Measurements from ENCODE around the gene RFESD.
A peak's percentile ranks its signal among the peaks of the same experiment; 100 is the strongest.

RFESD gene

DNA sequence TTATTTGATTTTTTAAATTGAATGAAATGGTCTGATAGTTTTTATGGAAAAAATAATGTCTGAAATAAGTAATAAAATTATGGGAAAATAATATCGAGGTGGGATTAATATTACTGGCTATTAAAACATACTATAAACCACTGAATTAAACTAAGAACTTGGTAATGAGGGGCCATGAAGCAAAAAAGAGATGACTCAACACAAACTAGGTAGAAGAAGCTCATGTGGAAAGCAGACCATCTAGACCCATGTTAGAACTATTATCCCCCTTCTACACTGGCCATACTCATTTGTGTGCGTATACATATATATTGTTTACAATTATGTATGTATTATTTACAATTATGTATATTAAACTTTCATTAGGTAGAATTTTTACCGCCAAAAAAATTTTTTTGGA, 35.2 kb upstream of the RFESD start:
- no peak overlapping the region for H3K4me3 ChIP-seq (replicated peaks; ENCODE audit: low read depth, low read length)
- TF ChIP-seq, protein P1, sequence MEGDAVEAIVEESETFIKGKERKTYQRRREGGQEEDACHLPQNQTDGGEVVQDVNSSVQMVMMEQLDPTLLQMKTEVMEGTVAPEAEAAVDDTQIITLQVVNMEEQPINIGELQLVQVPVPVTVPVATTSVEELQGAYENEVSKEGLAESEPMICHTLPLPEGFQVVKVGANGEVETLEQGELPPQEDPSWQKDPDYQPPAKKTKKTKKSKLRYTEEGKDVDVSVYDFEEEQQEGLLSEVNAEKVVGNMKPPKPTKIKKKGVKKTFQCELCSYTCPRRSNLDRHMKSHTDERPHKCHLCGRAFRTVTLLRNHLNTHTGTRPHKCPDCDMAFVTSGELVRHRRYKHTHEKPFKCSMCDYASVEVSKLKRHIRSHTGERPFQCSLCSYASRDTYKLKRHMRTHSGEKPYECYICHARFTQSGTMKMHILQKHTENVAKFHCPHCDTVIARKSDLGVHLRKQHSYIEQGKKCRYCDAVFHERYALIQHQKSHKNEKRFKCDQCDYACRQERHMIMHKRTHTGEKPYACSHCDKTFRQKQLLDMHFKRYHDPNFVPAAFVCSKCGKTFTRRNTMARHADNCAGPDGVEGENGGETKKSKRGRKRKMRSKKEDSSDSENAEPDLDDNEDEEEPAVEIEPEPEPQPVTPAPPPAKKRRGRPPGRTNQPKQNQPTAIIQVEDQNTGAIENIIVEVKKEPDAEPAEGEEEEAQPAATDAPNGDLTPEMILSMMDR (IDR thresholded peaks at IDR 0.05; ENCODE audit: low read length, missing control alignments): no peak
- no peak for DNase-seq (ENCODE audit: low read depth)

DNA sequence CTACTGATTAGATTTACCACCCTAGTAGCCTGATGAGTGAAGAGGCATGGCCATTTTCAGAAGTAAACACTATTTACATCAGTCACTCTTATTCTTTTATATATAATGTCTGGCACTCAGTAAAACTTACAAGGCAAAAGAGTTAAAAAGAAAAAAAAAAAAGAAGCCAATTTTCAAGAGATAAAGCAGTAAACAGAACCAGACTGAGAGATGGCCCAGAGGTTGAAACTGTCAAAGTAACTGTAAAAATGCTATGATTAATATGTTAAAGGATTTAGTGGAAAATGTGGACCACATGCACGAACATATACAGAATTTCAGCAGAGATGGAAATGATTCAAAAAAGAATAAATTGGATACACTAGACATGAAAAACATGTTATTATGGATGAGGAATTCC, 33.1 kb upstream of the RFESD start:
- TF ChIP-seq, protein P1 (IDR thresholded peaks at IDR 0.05; ENCODE audit: low read length, missing control alignments): no peak
- DNase-seq (ENCODE audit: low read depth): no peak
- no peak overlapping the region for H3K4me3 ChIP-seq (replicated peaks; ENCODE audit: low read depth, low read length)

DNA sequence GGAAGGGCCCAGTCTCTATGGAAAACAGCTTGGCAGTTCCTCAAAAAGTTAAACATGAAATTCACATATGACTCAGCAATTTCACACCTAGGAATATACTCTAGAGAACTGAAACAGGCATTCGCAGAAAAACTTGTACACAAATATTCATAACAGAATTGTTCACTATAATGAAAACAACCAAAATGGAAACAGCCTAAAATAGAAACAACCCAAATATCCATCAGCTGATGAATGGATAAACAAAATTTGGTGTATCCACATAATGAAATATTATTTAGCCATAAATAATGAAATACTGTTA, 31.5 kb upstream of the RFESD start:
- TF ChIP-seq, protein P1 (IDR thresholded peaks at IDR 0.05; ENCODE audit: low read length, missing control alignments): no peak
- no peak overlapping the region for H3K4me3 ChIP-seq (replicated peaks; ENCODE audit: low read depth, low read length)
- peak; percentile 36 for DNase-seq (ENCODE audit: low read depth)

DNA sequence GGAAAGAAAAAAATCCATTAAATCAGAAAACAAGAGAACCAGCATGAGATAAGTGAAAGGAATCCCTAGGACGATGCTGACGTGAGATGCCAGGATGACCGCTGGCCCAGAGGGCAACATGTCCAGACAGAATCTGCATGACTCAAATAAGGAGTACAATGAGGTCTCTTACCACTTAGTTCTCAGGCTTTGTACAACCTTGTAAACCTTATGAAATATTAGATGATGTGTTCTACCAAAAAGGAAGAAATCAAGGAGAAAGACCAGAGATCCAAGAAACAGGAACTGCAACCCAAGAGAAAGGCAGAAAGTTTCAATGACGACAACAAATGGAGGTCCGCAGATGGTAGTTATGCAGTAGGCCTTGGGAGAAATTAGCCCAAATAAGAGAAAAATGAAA, 29.5 kb upstream of the RFESD start:
- TF ChIP-seq, protein P1 (IDR thresholded peaks at IDR 0.05; ENCODE audit: low read length, missing control alignments): no peak
- DNase-seq (ENCODE audit: low read depth): peak; percentile 87

DNA sequence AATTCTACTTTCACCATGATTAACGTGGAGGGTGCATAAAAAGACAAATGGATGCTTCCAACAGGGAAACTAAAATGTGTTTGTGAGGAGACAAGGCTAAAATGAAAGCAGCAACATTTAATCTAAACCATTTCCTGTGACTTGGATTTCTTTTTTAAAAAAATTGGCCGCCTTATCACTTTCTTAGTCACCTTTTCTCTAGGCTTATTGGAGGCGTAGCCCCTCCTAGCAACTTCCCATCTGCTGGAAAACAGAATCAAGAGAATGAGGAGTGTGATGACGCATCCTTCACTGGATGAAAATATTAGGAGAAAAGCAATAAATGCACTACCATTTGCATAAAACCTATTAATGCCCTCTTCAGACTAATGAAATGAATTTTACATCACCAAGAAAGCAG, 27.5 kb upstream of the RFESD start:
- TF ChIP-seq, protein P1 (IDR thresholded peaks at IDR 0.05; ENCODE audit: low read length, missing control alignments): no peak
- DNase-seq (ENCODE audit: low read depth): peak; percentile 86
- H3K4me3 ChIP-seq (replicated peaks; ENCODE audit: low read depth, low read length): peak overlapping the region; percentile 54

More for the DNA sequence above, 29.5 kb upstream of the RFESD start:
- no peak overlapping the region for H3K4me3 ChIP-seq (replicated peaks; ENCODE audit: low read depth, low read length)

DNA sequence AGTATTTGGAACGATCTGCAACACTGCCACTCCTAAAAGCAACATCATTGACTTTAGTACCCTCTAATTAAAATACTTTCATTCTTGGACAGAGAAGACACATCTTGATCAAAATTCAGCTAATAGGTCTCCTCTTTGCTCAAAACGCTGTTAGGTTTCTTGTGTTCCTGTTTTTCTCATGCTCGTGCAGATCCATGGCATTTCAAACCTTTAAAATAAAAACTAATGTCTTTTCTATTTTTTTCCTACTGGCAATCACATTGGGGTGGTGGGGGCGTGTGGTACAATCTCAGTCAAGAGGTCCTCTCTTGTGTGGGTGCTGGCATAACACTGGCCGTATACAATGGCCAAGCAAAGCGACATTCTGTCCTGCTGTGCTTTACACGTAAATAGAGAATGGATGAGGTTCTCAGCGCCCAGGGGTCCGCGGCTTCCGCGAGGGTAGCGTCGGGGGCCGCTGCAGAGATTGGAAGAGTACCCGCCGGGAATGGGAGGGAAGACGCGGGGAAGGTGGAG, 27.0 kb upstream of the RFESD start:
- TF ChIP-seq, protein P1 (IDR thresholded peaks at IDR 0.05; ENCODE audit: low read length, missing control alignments): no peak
- H3K4me3 ChIP-seq (replicated peaks; ENCODE audit: low read depth, low read length): peak overlapping the region; percentile 54
- no peak for DNase-seq (ENCODE audit: low read depth)

DNA sequence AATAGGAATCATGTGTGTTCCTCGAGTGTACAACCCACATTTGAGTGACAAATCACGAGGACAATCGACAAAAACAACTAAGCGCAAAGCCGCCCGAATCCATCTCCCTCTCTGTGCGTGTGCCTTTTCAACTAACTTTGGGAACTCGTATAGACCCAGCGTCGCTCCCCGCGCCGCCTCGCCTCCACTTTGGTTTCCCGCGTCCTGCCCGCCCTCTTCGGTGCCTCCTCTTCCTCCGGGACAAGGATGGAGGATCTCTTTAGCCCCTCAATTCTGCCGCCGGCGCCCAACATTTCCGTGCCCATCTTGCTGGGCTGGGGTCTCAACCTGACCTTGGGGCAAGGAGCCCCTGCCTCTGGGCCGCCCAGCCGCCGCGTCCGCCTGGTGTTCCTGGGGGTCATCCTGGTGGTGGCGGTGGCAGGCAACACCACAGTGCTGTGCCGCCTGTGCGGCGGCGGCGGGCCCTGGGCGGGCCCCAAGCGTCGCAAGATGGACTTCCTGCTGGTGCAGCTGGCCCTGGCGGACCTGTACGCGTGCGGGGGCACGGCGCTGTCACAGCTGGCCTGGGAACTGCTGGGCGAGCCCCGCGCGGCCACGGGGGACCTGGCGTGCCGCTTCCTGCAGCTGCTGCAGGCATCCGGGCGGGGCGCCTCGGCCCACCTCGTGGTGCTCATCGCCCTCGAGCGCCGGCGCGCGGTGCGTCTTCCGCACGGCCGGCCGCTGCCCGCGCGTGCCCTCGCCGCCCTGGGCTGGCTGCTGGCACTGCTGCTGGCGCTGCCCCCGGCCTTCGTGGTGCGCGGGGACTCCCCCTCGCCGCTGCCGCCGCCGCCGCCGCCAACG, 26.3 kb upstream of the RFESD start, which contains the start of gene GPR150:
GPR150 (plus strand) TSS at position 58 of the 840 bp plus-strand sequence; CDS start at position 247, 189 bp downstream.
- H3K4me3 ChIP-seq (replicated peaks; ENCODE audit: low read depth, low read length): peak within 1 kb of the TSS; percentile 54
- TF ChIP-seq, protein P1 (IDR thresholded peaks at IDR 0.05; ENCODE audit: low read length, missing control alignments): no peak
- peak; percentile 52 for DNase-seq (ENCODE audit: low read depth)

All from fibroblast of pulmonary artery (primary cell).